ENCODE data around the gene HSD11B2.

HSD11B2 gene

GRCh38 chr16:67468731-67469130 lies 37.8 kb downstream of the HSD11B2 start:
- no peaks in the 10 kb centered on the region for H3K79me1 ChIP-seq (ENCODE audit: low read length)
- no peaks in the 10 kb centered on the region for H3K9me3 ChIP-seq (ENCODE audit: insufficient read depth, low read depth, low read length)
- no peak overlapping the region for H3K4me3 ChIP-seq (ENCODE audit: low read depth, low read length)
- no peaks in the 10 kb centered on the region for H3K27me3 ChIP-seq (ENCODE audit: insufficient read depth, low read length)
- no peak overlapping the region for H4K12ac ChIP-seq (ENCODE audit: low read depth, low read length)
- H2AFZ ChIP-seq (ENCODE audit: insufficient read depth, low read length, poor library complexity), result no peak overlapping the region
- H4K91ac ChIP-seq (ENCODE audit: low read depth, low read length), result no peak overlapping the region
- H2BK12ac ChIP-seq (ENCODE audit: low read length), result no peak overlapping the region
- no peak overlapping the region for H2BK120ac ChIP-seq (ENCODE audit: insufficient read depth, low read length, poor library complexity)
- H3K18ac ChIP-seq (ENCODE audit: low read length), result no peak overlapping the region
- WGBS (ENCODE audit: extremely low coverage, insufficient coverage, insufficient read length), result no CpG with 5 or more reads among the region's 5 CpGs
- H3K4me2 ChIP-seq (ENCODE audit: low read length), result no peak overlapping the region
- no peak overlapping the region for H3K23ac ChIP-seq (ENCODE audit: low read length)
- H2BK5ac ChIP-seq (ENCODE audit: low read depth, low read length, poor library complexity), result no peak overlapping the region
- no peak for DNase-seq
- H3K14ac ChIP-seq (ENCODE audit: low read length), result no peak overlapping the region
- peaks cover 0 to 2% of the 10 kb centered on the region in 2 experiments for H3K36me3 ChIP-seq (ENCODE audit: control insufficient read depth in 1 of 2, insufficient read depth in 2 of 2, low read length in 2 of 2)
- no peak overlapping the region for H3K9ac ChIP-seq (ENCODE audit: low read length)
- peaks cover 3% of the 10 kb centered on the region for H3K79me2 ChIP-seq (ENCODE audit: control insufficient read depth, insufficient read depth, low read length, poor library complexity)
- no peak overlapping the region for H2AK5ac ChIP-seq (ENCODE audit: low read length)
- no peak overlapping the region for H4K8ac ChIP-seq (ENCODE audit: low read depth, low read length)
- H3K27ac ChIP-seq (ENCODE audit: low read depth, low read length), result no peak overlapping the region
- H3K4ac ChIP-seq (ENCODE audit: low read depth, low read length), result no peak overlapping the region
- H3K4me1 ChIP-seq (ENCODE audit: control insufficient read depth in 1 of 2, insufficient read depth in 2 of 2, low read length in 2 of 2), result peaks cover 3 to 4% of the 10 kb centered on the region in 2 experiments

GRCh38 chr16:67470359-67470758 lies 39.4 kb downstream of the HSD11B2 start:
- peaks cover 3% of the 10 kb centered on the region for H3K79me2 ChIP-seq (ENCODE audit: control insufficient read depth, insufficient read depth, low read length, poor library complexity)
- no CpG with 5 or more reads among the region's 7 CpGs for WGBS (ENCODE audit: extremely low coverage, insufficient coverage, insufficient read length)
- H4K8ac ChIP-seq (ENCODE audit: low read depth, low read length), result no peak overlapping the region
- no peak for DNase-seq
- H3K27me3 ChIP-seq (ENCODE audit: insufficient read depth, low read length), result no peaks in the 10 kb centered on the region
- H4K12ac ChIP-seq (ENCODE audit: low read depth, low read length), result no peak overlapping the region
- no peak overlapping the region for H3K14ac ChIP-seq (ENCODE audit: low read length)
- no peak overlapping the region for H2AFZ ChIP-seq (ENCODE audit: insufficient read depth, low read length, poor library complexity)
- no peak overlapping the region for H3K4ac ChIP-seq (ENCODE audit: low read depth, low read length)
- no peaks in the 10 kb centered on the region for H3K79me1 ChIP-seq (ENCODE audit: low read length)
- peaks cover 3% of the 10 kb centered on the region in 2 experiments for H3K4me1 ChIP-seq (ENCODE audit: control insufficient read depth in 1 of 2, insufficient read depth in 2 of 2, low read length in 2 of 2)
- H2BK5ac ChIP-seq (ENCODE audit: low read depth, low read length, poor library complexity), result no peak overlapping the region
- H3K23ac ChIP-seq (ENCODE audit: low read length), result no peak overlapping the region
- no peak overlapping the region for H3K18ac ChIP-seq (ENCODE audit: low read length)
- no peak overlapping the region for H2AK5ac ChIP-seq (ENCODE audit: low read length)
- H3K9ac ChIP-seq (ENCODE audit: low read length), result no peak overlapping the region
- H3K27ac ChIP-seq (ENCODE audit: low read depth, low read length), result no peak overlapping the region
- no peak overlapping the region for H3K4me2 ChIP-seq (ENCODE audit: low read length)
- H2BK12ac ChIP-seq (ENCODE audit: low read length), result no peak overlapping the region
- H2BK120ac ChIP-seq (ENCODE audit: insufficient read depth, low read length, poor library complexity), result no peak overlapping the region
- no peaks in the 10 kb centered on the region for H3K9me3 ChIP-seq (ENCODE audit: insufficient read depth, low read depth, low read length)
- H3K36me3 ChIP-seq (ENCODE audit: control insufficient read depth in 1 of 2, insufficient read depth in 2 of 2, low read length in 2 of 2), result peaks cover 0 to 2% of the 10 kb centered on the region in 2 experiments
- H4K91ac ChIP-seq (ENCODE audit: low read depth, low read length), result no peak overlapping the region
- H3K4me3 ChIP-seq (ENCODE audit: low read depth, low read length), result no peak overlapping the region

GRCh38 chr16:67471758-67472384 lies 41.0 kb downstream of the HSD11B2 start:
- Histone ChIP-seq H4K12ac (ENCODE audit: low read depth, low read length) (no peak overlapping the region), H2AFZ (ENCODE audit: insufficient read depth, low read length, poor library complexity) (no peak overlapping the region), H2AK5ac (ENCODE audit: low read length) (no peak overlapping the region), H3K36me3 (ENCODE audit: control insufficient read depth in 1 of 2, insufficient read depth in 2 of 2, low read length in 2 of 2) (peaks cover 0 to 2% of the 10 kb centered on the region in 2 experiments), H3K4me3 (ENCODE audit: low read depth, low read length) (no peak overlapping the region), H3K27me3 (ENCODE audit: insufficient read depth, low read length) (no peaks in the 10 kb centered on the region), H3K18ac (ENCODE audit: low read length) (no peak overlapping the region), H3K9me3 (ENCODE audit: insufficient read depth, low read depth, low read length) (no peaks in the 10 kb centered on the region), H3K4ac (ENCODE audit: low read depth, low read length) (no peak overlapping the region), H2BK120ac (ENCODE audit: insufficient read depth, low read length, poor library complexity) (no peak overlapping the region), H3K79me1 (ENCODE audit: low read length) (no peaks in the 10 kb centered on the region), H4K8ac (ENCODE audit: low read depth, low read length) (no peak overlapping the region), H3K9ac (ENCODE audit: low read length) (no peak overlapping the region), H3K23ac (ENCODE audit: low read length) (no peak overlapping the region), H3K4me1 (ENCODE audit: control insufficient read depth in 1 of 2, insufficient read depth in 2 of 2, low read length in 2 of 2) (no peaks in the 10 kb centered on the region), H2BK5ac (ENCODE audit: low read depth, low read length, poor library complexity) (no peak overlapping the region), H3K27ac (ENCODE audit: low read depth, low read length) (no peak overlapping the region), H3K79me2 (ENCODE audit: control insufficient read depth, insufficient read depth, low read length, poor library complexity) (peaks cover 3% of the 10 kb centered on the region), H3K14ac (ENCODE audit: low read length) (no peak overlapping the region), H2BK12ac (ENCODE audit: low read length) (no peak overlapping the region), H4K91ac (ENCODE audit: low read depth, low read length) (no peak overlapping the region), H3K4me2 (ENCODE audit: low read length) (no peak overlapping the region)
- DNase-seq, result no peak
- WGBS (ENCODE audit: extremely low coverage, insufficient coverage, insufficient read length), result no CpG with 5 or more reads among the region's 6 CpGs

GRCh38 chr16:67474551-67475455 lies 43.9 kb downstream of the HSD11B2 start:
- Histone ChIP-seq H2AK5ac (ENCODE audit: low read length) (no peak overlapping the region), H3K9ac (ENCODE audit: low read length) (no peak overlapping the region), H3K4me1 (ENCODE audit: control insufficient read depth in 1 of 2, insufficient read depth in 2 of 2, low read length in 2 of 2) (peaks cover 2 to 3% of the 10 kb centered on the region in 2 experiments), H2BK12ac (ENCODE audit: low read length) (no peak overlapping the region), H4K91ac (ENCODE audit: low read depth, low read length) (no peak overlapping the region), H3K9me3 (ENCODE audit: insufficient read depth, low read depth, low read length) (no peaks in the 10 kb centered on the region), H2BK5ac (ENCODE audit: low read depth, low read length, poor library complexity) (no peak overlapping the region), H4K12ac (ENCODE audit: low read depth, low read length) (no peak overlapping the region), H3K79me2 (ENCODE audit: control insufficient read depth, insufficient read depth, low read length, poor library complexity) (peaks cover 5% of the 10 kb centered on the region), H3K18ac (ENCODE audit: low read length) (no peak overlapping the region), H3K27me3 (ENCODE audit: insufficient read depth, low read length) (no peaks in the 10 kb centered on the region), H3K4me3 (ENCODE audit: low read depth, low read length) (no peak overlapping the region), H2AFZ (ENCODE audit: insufficient read depth, low read length, poor library complexity) (no peak overlapping the region), H3K14ac (ENCODE audit: low read length) (no peak overlapping the region), H3K4me2 (ENCODE audit: low read length) (no peak overlapping the region), H3K23ac (ENCODE audit: low read length) (no peak overlapping the region), H2BK120ac (ENCODE audit: insufficient read depth, low read length, poor library complexity) (no peak overlapping the region), H3K36me3 (ENCODE audit: control insufficient read depth in 1 of 2, insufficient read depth in 2 of 2, low read length in 2 of 2) (peaks cover 0 to 2% of the 10 kb centered on the region in 2 experiments), H3K4ac (ENCODE audit: low read depth, low read length) (no peak overlapping the region), H3K79me1 (ENCODE audit: low read length) (no peaks in the 10 kb centered on the region), H4K8ac (ENCODE audit: low read depth, low read length) (no peak overlapping the region), H3K27ac (ENCODE audit: low read depth, low read length) (no peak overlapping the region)
- WGBS (ENCODE audit: extremely low coverage, insufficient coverage, insufficient read length), result 100% methylated on average over 1 of the region's 11 CpGs
- no peak for DNase-seq

Measured in trophoblast cell (in vitro differentiated cells and primary cell).